ENCODE measurements around the gene ALDH3B1. TPM values are rescaled to one million over a fixed set of nuclear protein-coding genes. Genes with fewer than 3 reads are reported as not detected.

The ALDH3B1 gene
- total and polyA plus RNA-seq, 2 donors (not counting 1 experiment from before 2014, with no cell fraction given): 39.0 to 57.6 TPM

DNA sequence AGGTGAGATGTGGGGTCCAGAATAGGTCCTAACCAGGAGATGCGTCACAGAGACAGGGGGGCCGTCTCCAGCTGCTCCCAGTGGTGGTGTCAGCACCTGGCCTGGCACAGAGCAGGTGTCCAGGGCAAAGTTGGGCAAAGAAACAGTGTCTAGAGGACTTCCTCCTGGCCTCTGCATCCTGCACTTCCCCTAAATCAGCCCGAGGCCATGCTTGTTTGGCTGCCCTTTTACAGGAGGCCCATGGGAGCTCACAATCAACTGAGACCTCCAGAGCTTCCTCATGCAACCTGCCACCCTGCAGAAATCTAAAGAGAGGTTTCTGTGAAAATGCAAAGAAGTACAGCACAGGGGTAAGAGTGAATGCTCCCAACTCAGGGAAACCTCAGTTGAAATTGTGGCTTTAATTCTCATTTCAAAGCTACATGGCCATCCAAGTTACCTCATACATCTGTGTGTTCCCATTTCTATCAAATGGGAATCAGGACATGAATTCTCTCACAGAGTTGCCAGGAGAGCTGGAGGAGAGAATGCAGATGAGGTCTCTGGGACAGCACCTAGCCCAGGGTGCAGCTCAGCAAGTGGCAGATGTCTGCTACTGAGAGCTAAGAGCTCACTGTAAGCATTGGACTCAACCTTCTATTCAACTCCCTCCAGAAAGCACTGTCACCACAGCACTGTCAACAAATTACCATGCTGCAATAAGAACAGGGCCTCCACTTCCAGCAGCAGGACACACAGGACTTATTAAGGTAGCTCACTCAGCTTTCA lies 61.3 kb downstream of the ALDH3B1 start:
- Histone ChIP-seq H4K20me1 (ENCODE audit: control insufficient read depth, extremely low read depth, insufficient read depth, low read length) (no peaks in the 10 kb centered on the region), H3K79me2 (ENCODE audit: control insufficient read depth, insufficient read depth, low read length) (no peaks in the 10 kb centered on the region), H3K27me3 (ENCODE audit: control insufficient read depth, insufficient read depth, low read length) (no peaks in the 10 kb centered on the region), H2AFZ (ENCODE audit: low read length) (no peak overlapping the region), H3K9ac (ENCODE audit: insufficient read depth, low read length) (no peak overlapping the region), H3K36me3 (ENCODE audit: control insufficient read depth, insufficient read depth, low read length) (peaks cover 2% of the 10 kb centered on the region), H3K4me2 (ENCODE audit: extremely low read depth, insufficient read depth, low read length) (no peak overlapping the region), H3K4me1 (ENCODE audit: control insufficient read depth, extremely low read depth, insufficient read depth, low read length) (no peaks in the 10 kb centered on the region), H3K4me3 (replicated peaks in 1 of 4; ENCODE audit: control extremely low read depth in 1 of 4, insufficient read depth in 1 of 4, low read depth in 3 of 4, low read length in 4 of 4) (no peak overlapping the region), H3K9me3 (ENCODE audit: control insufficient read depth, insufficient read depth, low read depth, low read length) (no peaks in the 10 kb centered on the region), H3K27ac (ENCODE audit: insufficient read depth, low read length) (no peak overlapping the region)
- TF ChIP-seq, protein P1, sequence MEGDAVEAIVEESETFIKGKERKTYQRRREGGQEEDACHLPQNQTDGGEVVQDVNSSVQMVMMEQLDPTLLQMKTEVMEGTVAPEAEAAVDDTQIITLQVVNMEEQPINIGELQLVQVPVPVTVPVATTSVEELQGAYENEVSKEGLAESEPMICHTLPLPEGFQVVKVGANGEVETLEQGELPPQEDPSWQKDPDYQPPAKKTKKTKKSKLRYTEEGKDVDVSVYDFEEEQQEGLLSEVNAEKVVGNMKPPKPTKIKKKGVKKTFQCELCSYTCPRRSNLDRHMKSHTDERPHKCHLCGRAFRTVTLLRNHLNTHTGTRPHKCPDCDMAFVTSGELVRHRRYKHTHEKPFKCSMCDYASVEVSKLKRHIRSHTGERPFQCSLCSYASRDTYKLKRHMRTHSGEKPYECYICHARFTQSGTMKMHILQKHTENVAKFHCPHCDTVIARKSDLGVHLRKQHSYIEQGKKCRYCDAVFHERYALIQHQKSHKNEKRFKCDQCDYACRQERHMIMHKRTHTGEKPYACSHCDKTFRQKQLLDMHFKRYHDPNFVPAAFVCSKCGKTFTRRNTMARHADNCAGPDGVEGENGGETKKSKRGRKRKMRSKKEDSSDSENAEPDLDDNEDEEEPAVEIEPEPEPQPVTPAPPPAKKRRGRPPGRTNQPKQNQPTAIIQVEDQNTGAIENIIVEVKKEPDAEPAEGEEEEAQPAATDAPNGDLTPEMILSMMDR (conservative IDR thresholded peaks at IDR 0.05 in 1 of 2, IDR thresholded peaks at IDR 0.05 in 1 of 2; ENCODE audit: low read depth in 1 of 2, low read length in 2 of 2): no peak
- no peak for TF ChIP-seq EZH2 (IDR thresholded peaks at IDR 0.05; ENCODE audit: low read length, missing control alignments)
- DNase-seq (ENCODE audit: low read depth in 2 of 2): no peak

DNA sequence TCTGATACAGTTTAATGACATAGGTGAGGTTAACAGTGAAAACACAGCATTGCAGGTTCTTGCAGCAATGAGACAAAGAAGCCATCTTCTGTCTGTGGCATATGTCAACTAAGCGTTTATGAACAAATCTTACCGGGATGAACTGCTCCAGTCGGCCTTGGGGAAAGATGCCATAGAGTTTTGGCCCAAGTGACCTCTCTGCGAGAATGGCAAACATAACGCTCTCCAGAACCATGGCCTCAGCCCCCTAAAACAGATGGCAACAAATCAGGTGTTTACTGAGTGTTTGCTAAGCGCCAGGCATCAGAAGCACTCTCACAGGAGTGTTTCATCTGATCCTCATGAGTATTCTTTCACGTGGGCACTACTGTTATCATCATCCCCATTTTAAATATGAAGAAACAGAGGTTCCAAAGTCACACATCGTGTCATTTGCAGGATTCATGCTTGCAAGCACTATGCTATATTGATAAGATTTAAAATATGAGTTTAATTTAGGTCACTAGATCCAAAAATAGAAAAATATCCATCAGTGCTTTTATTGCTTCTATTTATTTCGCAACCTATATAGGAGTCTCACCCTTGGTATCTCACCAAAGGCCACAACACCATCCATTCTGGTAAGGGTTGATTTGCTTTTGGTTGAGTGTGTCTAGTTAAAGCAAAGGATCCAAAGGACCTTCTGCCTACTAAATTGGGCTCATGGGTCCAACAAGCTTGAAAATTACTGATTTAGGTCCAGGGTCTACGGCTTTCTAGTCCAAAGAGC lies 64.6 kb downstream of the ALDH3B1 start:
- no peak overlapping the region for H3K4me3 ChIP-seq (replicated peaks in 1 of 4; ENCODE audit: control extremely low read depth in 1 of 4, insufficient read depth in 1 of 4, low read depth in 3 of 4, low read length in 4 of 4)
- H3K4me1 ChIP-seq (ENCODE audit: control insufficient read depth, extremely low read depth, insufficient read depth, low read length): no peaks in the 10 kb centered on the region
- H3K9me3 ChIP-seq (ENCODE audit: control insufficient read depth, insufficient read depth, low read depth, low read length): no peaks in the 10 kb centered on the region
- H3K27me3 ChIP-seq (ENCODE audit: control insufficient read depth, insufficient read depth, low read length): no peaks in the 10 kb centered on the region
- H3K79me2 ChIP-seq (ENCODE audit: control insufficient read depth, insufficient read depth, low read length): no peaks in the 10 kb centered on the region
- H3K36me3 ChIP-seq (ENCODE audit: control insufficient read depth, insufficient read depth, low read length): peaks cover 2% of the 10 kb centered on the region
- H3K9ac ChIP-seq (ENCODE audit: insufficient read depth, low read length): no peak overlapping the region
- H2AFZ ChIP-seq (ENCODE audit: low read length): no peak overlapping the region
- H3K27ac ChIP-seq (ENCODE audit: insufficient read depth, low read length): no peak overlapping the region
- TF ChIP-seq, protein P1 (conservative IDR thresholded peaks at IDR 0.05 in 1 of 2, IDR thresholded peaks at IDR 0.05 in 1 of 2; ENCODE audit: low read depth in 1 of 2, low read length in 2 of 2): no peak
- no peak for TF ChIP-seq EZH2 (IDR thresholded peaks at IDR 0.05; ENCODE audit: low read length, missing control alignments)
- no peak overlapping the region for H3K4me2 ChIP-seq (ENCODE audit: extremely low read depth, insufficient read depth, low read length)
- H4K20me1 ChIP-seq (ENCODE audit: control insufficient read depth, extremely low read depth, insufficient read depth, low read length): no peaks in the 10 kb centered on the region
- no peak for DNase-seq (ENCODE audit: low read depth in 2 of 2)

DNA sequence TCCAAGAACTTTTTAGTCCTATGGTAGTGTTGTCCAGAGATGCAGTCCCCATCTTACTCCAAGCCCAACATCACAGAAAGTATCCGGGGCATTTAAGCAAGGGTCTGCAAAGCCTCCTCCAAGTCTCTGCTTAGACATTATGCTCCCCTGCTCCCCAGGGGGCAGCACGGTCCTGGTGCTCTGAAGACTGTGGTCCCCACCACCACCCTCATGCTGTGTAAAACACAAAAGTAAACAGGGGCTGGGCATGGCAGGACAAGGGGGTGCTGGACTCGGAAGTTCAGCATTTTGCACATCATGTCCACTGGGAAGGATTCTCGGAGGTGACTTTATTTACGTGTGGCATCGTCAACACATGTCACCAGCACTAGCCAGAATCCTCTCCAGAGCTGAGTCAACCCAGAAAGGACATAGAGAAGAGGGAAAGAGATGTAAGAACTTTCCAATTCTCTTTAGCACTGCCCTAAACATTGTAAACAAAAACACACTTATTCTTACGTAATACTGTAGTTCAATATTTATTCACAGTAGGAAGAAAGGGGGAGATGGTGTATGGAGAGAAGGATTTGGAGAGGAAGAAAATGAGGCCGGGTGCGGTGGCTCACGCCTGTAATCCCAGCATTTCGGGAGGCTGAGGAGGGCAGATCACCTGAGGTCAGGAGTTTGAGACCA lies 66.4 kb downstream of the ALDH3B1 start:
- TF ChIP-seq EZH2 (IDR thresholded peaks at IDR 0.05; ENCODE audit: low read length, missing control alignments): no peak
- TF ChIP-seq, protein P1 (conservative IDR thresholded peaks at IDR 0.05 in 1 of 2, IDR thresholded peaks at IDR 0.05 in 1 of 2; ENCODE audit: low read depth in 1 of 2, low read length in 2 of 2): peak; percentile 11 to 28
- no peak overlapping the region for H3K27ac ChIP-seq (ENCODE audit: insufficient read depth, low read length)
- no peak overlapping the region for H2AFZ ChIP-seq (ENCODE audit: low read length)
- DNase-seq (ENCODE audit: low read depth in 2 of 2): no peak
- no peaks in the 10 kb centered on the region for H4K20me1 ChIP-seq (ENCODE audit: control insufficient read depth, extremely low read depth, insufficient read depth, low read length)
- H3K27me3 ChIP-seq (ENCODE audit: control insufficient read depth, insufficient read depth, low read length): no peaks in the 10 kb centered on the region
- no peaks in the 10 kb centered on the region for H3K36me3 ChIP-seq (ENCODE audit: control insufficient read depth, insufficient read depth, low read length)
- no peaks in the 10 kb centered on the region for H3K4me1 ChIP-seq (ENCODE audit: control insufficient read depth, extremely low read depth, insufficient read depth, low read length)
- H3K4me2 ChIP-seq (ENCODE audit: extremely low read depth, insufficient read depth, low read length): no peak overlapping the region
- H3K4me3 ChIP-seq (replicated peaks in 1 of 4; ENCODE audit: control extremely low read depth in 1 of 4, insufficient read depth in 1 of 4, low read depth in 3 of 4, low read length in 4 of 4): no peak overlapping the region
- H3K9me3 ChIP-seq (ENCODE audit: control insufficient read depth, insufficient read depth, low read depth, low read length): no peaks in the 10 kb centered on the region
- H3K9ac ChIP-seq (ENCODE audit: insufficient read depth, low read length): no peak overlapping the region
- no peaks in the 10 kb centered on the region for H3K79me2 ChIP-seq (ENCODE audit: control insufficient read depth, insufficient read depth, low read length)
